Transverse colon (tissue), 4 donors: ENCODE measurements around the gene DPY19L2. TPM values are rescaled to one million over a fixed set of nuclear protein-coding genes. Genes with fewer than 3 reads are reported as not detected.
"Not testable (repeated sequence)": the region's sequence is repeated elsewhere in the genome, so short reads cannot be mapped to it uniquely, and the experiment has no call there.

ENCODE experiments used
- DNase-seq: peaks from one replicate; pipeline ENCODE4 v3.0.0-alpha.2; 2019
- H3K27ac ChIP-seq, 4 donors: fragments of 200-600 bp; sonication (generic); 2 replicates each; pipeline ENCODE4 v1.5.1; 2016 to 2018; ENCODE audit warnings: inconsistent platforms in 4 of 4
- H3K27me3 ChIP-seq: fragments of 200-600 bp; sonication (generic); 2 replicates; pipeline ENCODE4 v1.5.1; 2017; ENCODE audit warnings: inconsistent platforms
- H3K36me3 ChIP-seq, 4 donors: fragments of 200-600 bp; sonication (generic); 2 replicates each; pipeline ENCODE4 v1.5.1; 2017 to 2019; ENCODE audit warnings: inconsistent platforms in 4 of 4
- H3K4me1 ChIP-seq, 4 donors: fragments of 200-600 bp; sonication (generic); 2 replicates each; pipeline ENCODE4 v1.5.1; 2017 to 2020; ENCODE audit warnings: inconsistent platforms in 4 of 4
- H3K4me3 ChIP-seq, 4 donors: fragments of 200-600 bp; sonication (generic); 1 replicate in 1 of 4; 2 replicates in 3 of 4; pipeline versions ENCODE4 v1.5.1 to v1.6.1; 2017 to 2019; ENCODE audit warnings: inconsistent platforms in 4 of 4
- H3K9me3 ChIP-seq, 2 donors: fragments of 200-600 bp; sonication (generic); 2 replicates each; pipeline ENCODE4 v1.5.1; 2017 to 2019; ENCODE audit warnings: inconsistent platforms in 2 of 2
- CTCF ChIP-seq, 5 experiments: fragments of 200-600 bp in 3 of 5; fragments of 450-650 bp in 2 of 5; sonication (generic) in 3 of 5; IDR thresholded peaks; 1 replicate in 2 of 5; 2 replicates in 3 of 5; pipeline ENCODE4 v1.5.1; 2016 to 2017; ENCODE audit warnings: antibody characterized with exemption in 5 of 5, inconsistent platforms in 3 of 5, mild to moderate bottlenecking in 2 of 5, moderate library complexity in 1 of 5
- EP300 ChIP-seq: sonication (generic); formaldehyde crosslinking; IDR thresholded peaks from one replicate; pipeline ENCODE4 v1.6.1; 2017; ENCODE audit warnings: antibody characterized with exemption, low read depth
- POLR2A ChIP-seq: fragments of 450-650 bp; IDR thresholded peaks from one replicate; pipeline ENCODE4 v1.6.1; 2016; ENCODE audit warnings: antibody characterized with exemption, mild to moderate bottlenecking, moderate library complexity
- POLR2AphosphoS5 ChIP-seq, 3 donors: sonication (generic); formaldehyde crosslinking; IDR thresholded peaks; one replicate each; pipeline ENCODE4 v1.6.1; 2016; ENCODE audit warnings: antibody characterized with exemption in 3 of 3
- WGBS, 2 donors: methylation state at CpG; one replicate each; pipeline ENCODE4 v1.1.5; 2018; ENCODE audit warnings: low coverage in 1 of 2; 5-methylcytosine and 5-hydroxymethylcytosine counted together
- in situ Hi-C, 4 donors: fragments of 200-750 bp; cut with MboI; loops; one replicate each; pipeline versions ENCODE4 v1.15.0 to v1.15.1; 2017; ENCODE audit warnings: low sequenced_read_pairs in 3 of 4, low pct_ligation_motif_present in 1 of 4, low pct_unique_long_range_greater_than_20kb in 1 of 4
- intact Hi-C: fragments of 100-400 bp; cut with DNase I; formaldehyde crosslinking; loops from one replicate; pipeline ENCODE4 v1.15.1; 2023; ENCODE audit warnings: low total_unique reads
- total RNA-seq, 4 donors: library from RNA; depleted of rRNA; stranded (reverse); fragments of >200 nt; gene quantifications; one replicate each; pipeline ENCODE4 v1.1.0, GENCODE V29; 2016

The DPY19L2 gene
- total RNA-seq: 1 to 10 TPM in 3 of 4 donors, under 1 TPM in 1; 1.00 to 5.2 (median 4.2) TPM

GRCh38 chr12:63668028-63668799 lies at the start of gene DPY19L2:
Gene DPY19L2, minus strand, starts transcription at chr12:63668493. Its CDS starts 100 bp downstream, at chr12:63668393.
- DNase-seq: peak; percentile 36
- H3K27ac ChIP-seq: peak within 1 kb of the TSS; percentile 74 to 84 (median 76)
- no peaks in the 10 kb centered on the region for H3K36me3 ChIP-seq
- H3K9me3 ChIP-seq: no peaks in the 10 kb centered on the region
- peaks cover 0 to 6% (median 3%) of the 10 kb centered on the region in 4 donors for H3K4me1 ChIP-seq
- in situ Hi-C loops: no loop called here
- peaks cover 21% of the 10 kb centered on the region for H3K27me3 ChIP-seq
- intact Hi-C loops: no loop called here
- WGBS, 2 donors: 0 to 1% methylated on average over 2 to 29 of the region's 56 CpGs
- TF ChIP-seq CTCF (IDR thresholded peaks at IDR 0.05) (no peak), POLR2A (peak; percentile 3), EP300 (no peak), POLR2AphosphoS5 (IDR thresholded peaks at IDR 0.05) (no peak)
- peak within 1 kb of the TSS; percentile 45 to 73 (median 62) for H3K4me3 ChIP-seq

GRCh38 chr12:63716891-63717290 lies 48.6 kb upstream of the DPY19L2 start:
- H3K4me1 ChIP-seq, DNase-seq, H3K9me3 ChIP-seq, H3K36me3 ChIP-seq, H3K27me3 ChIP-seq, intact Hi-C loops, in situ Hi-C loops, H3K4me3 ChIP-seq, H3K27ac ChIP-seq: not testable (repeated sequence)
- 76 to 91% methylated on average over 4 of the region's 4 CpGs for WGBS, 2 donors

- H3K27ac ChIP-seq, DNase-seq, intact Hi-C loops, H3K9me3 ChIP-seq, H3K36me3 ChIP-seq, in situ Hi-C loops, H3K4me3 ChIP-seq, H3K4me1 ChIP-seq, H3K27me3 ChIP-seq: not testable (repeated sequence)
- WGBS, 2 donors: 40 to 43% methylated on average over 3 of the region's 3 CpGs
Measured at GRCh38 chr12:63715107-63715625, 46.9 kb upstream of the DPY19L2 start.

- 92 to 100% methylated on average over 1 of the region's 1 CpG for WGBS, 2 donors
- H3K27me3 ChIP-seq, H3K27ac ChIP-seq, H3K4me1 ChIP-seq, in situ Hi-C loops, H3K36me3 ChIP-seq, DNase-seq, H3K4me3 ChIP-seq, intact Hi-C loops, H3K9me3 ChIP-seq: not testable (repeated sequence)
Measured at GRCh38 chr12:63714409-63714808, 46.1 kb upstream of the DPY19L2 start.

- H3K27me3 ChIP-seq, H3K4me3 ChIP-seq, H3K27ac ChIP-seq, DNase-seq, H3K4me1 ChIP-seq, H3K9me3 ChIP-seq, in situ Hi-C loops, intact Hi-C loops, H3K36me3 ChIP-seq: not testable (repeated sequence)
- WGBS, 2 donors: 48 to 57% methylated on average over 2 of the region's 2 CpGs
Measured at GRCh38 chr12:63713681-63714075, 45.4 kb upstream of the DPY19L2 start.

- H3K4me1 ChIP-seq, in situ Hi-C loops, H3K27me3 ChIP-seq, DNase-seq, H3K9me3 ChIP-seq, H3K36me3 ChIP-seq, H3K4me3 ChIP-seq, H3K27ac ChIP-seq, intact Hi-C loops: not testable (repeated sequence)
- WGBS, 2 donors: 82% methylated on average over 1 of the region's 1 CpG; no CpG with 5 or more reads in 1 of the 2 donors
Measured at GRCh38 chr12:63712979-63713680, 44.8 kb upstream of the DPY19L2 start.

GRCh38 chr12:63712376-63712974 lies 44.2 kb upstream of the DPY19L2 start:
- in situ Hi-C loops, H3K4me1 ChIP-seq, H3K4me3 ChIP-seq, intact Hi-C loops, H3K9me3 ChIP-seq, H3K36me3 ChIP-seq, H3K27ac ChIP-seq, DNase-seq, H3K27me3 ChIP-seq: not testable (repeated sequence)
- WGBS, 2 donors: 78 to 87% methylated on average over 2 of the region's 2 CpGs

GRCh38 chr12:63711339-63711738 lies 43.0 kb upstream of the DPY19L2 start:
- in situ Hi-C loops, DNase-seq, H3K27ac ChIP-seq, H3K27me3 ChIP-seq, intact Hi-C loops, H3K4me3 ChIP-seq, H3K9me3 ChIP-seq, H3K4me1 ChIP-seq, H3K36me3 ChIP-seq: not testable (repeated sequence)
- WGBS, 2 donors: 73 to 78% methylated on average over 2 of the region's 2 CpGs
